ENCODE measurements around the gene PSEN2. TPM values are rescaled to one million over a fixed set of nuclear protein-coding genes. Genes with fewer than 3 reads are reported as not detected.

PSEN2 gene
- 25.8 to 30.1 TPM (median 28.3 TPM) in 5 replicates for total RNA-seq (2022; extraction: Qiagen RNA extraction; ENCODE audit: low read depth)

DNA sequence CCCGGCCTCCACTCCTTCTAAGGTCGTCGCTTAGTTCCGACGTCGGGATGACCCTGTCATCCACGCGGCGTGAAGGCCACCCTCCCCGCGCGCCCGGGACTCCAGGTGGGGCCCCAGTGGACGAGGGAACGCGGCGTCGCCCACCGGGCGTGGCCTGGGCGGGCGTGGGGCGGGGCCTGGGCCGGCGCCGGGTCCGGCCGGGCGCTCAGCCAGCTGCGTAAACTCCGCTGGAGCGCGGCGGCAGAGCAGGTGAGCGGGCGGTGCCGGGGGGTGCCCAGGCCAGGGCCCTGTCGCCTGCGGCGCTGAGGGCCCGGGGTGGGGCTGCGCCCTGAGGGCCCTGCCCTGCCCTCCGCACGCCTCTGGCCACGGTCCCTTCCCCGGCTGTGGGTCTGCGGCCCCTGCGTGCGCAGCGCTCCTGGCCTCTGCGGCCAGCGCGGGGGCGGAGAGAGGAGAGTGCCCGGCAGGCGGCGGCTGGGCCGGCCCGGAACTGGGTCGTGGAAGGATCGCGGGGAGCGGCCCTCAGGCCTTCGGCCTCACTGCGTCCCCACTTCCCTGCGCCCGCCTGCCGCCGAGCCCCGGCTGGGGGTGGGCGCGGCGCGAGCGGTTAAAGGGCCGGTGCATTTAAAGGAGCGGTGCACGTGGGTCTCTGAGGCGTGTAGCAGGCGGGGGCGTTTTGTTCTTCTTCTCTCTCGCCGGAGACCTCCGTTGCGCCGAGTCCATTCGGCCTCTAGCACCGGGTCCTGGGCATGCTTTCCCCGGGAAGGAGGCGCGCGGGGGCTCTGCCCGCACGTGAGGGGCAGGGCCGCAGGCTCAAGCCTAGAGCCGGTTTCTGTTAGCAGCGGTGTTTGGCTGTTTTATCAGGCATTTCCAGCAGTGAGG is at the start of gene PSEN2:
Gene PSEN2, plus strand, starts transcription at position 216 of the 879 bp plus-strand sequence. CDS start 11,292 bp downstream, outside the sequence.

GRCh38 chr1:226940029-226940805 is 69.8 kb downstream of the PSEN2 start, which contains the start of gene COQ8A:
TSS of gene COQ8A (plus strand) at chr1:226940294. CDS start at chr1:226961386, 21,092 bp downstream.

Other genes with a start within 250 kb of the PSEN2 start
- gene ITPKB, start 131.3 kb upstream of the PSEN2 start, total RNA-seq (2022; extraction: Qiagen RNA extraction; ENCODE audit: low read depth): 1.9 to 2.9 TPM (median 2.3 TPM) in 5 replicates
- 15.9 to 22.6 TPM (median 21.3 TPM) in 5 replicates for gene COQ8A, start 69.7 kb downstream of the PSEN2 start, total RNA-seq (2022; extraction: Qiagen RNA extraction; ENCODE audit: low read depth)

All from A549 treated with RU486 at 1 μM for 4 hours (cell line).